HFF-Myc (cell line): ENCODE results near the gene IL17F.
"Not testable (repeated sequence)": the region's sequence is repeated elsewhere in the genome, so short reads cannot be mapped to it uniquely, and the experiment has no call there.

Experiments used
- DNase-seq: peaks from one replicate; pipeline ENCODE4 v3.0.0-alpha.2; 2011; ENCODE audit warnings: low read depth; ENCODE audit errors: extremely low read depth
- H3K4me3 ChIP-seq: replicated peaks from 2 replicates; pipeline ENCODE4 v1.5.1; 2011; ENCODE audit warnings: low read depth, mild to moderate bottlenecking, control low read depth, low read length
- TF ChIP-seq, protein P1 (sequence below): IDR thresholded peaks from 2 replicates; pipeline ENCODE4 v1.5.1; 2012; ENCODE audit warnings: mild to moderate bottlenecking, low read depth, low read length, control low read depth; ENCODE audit errors: missing control alignments

IL17F gene

DNA sequence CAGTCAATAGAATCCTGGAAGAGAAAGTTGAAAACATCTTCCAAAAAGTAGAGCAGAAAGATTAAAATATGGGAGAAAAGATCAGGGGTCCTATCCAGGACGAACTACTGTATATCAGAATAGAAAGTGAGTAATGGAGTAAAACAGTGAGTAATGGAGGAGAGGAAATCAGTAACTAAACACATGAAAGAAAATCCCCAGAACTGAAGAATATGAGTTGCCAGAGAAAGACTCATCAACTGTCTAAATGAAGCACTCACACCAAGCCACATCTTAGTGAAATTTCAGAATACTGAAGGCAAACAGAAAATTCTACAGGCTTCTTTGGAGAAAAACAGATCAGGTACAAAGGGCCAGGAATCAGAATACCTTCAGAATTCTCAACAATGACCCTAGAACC lies 43.3 kb downstream of the IL17F start:
- no peak overlapping the region for H3K4me3 ChIP-seq
- no peak for DNase-seq
- TF ChIP-seq, protein P1, sequence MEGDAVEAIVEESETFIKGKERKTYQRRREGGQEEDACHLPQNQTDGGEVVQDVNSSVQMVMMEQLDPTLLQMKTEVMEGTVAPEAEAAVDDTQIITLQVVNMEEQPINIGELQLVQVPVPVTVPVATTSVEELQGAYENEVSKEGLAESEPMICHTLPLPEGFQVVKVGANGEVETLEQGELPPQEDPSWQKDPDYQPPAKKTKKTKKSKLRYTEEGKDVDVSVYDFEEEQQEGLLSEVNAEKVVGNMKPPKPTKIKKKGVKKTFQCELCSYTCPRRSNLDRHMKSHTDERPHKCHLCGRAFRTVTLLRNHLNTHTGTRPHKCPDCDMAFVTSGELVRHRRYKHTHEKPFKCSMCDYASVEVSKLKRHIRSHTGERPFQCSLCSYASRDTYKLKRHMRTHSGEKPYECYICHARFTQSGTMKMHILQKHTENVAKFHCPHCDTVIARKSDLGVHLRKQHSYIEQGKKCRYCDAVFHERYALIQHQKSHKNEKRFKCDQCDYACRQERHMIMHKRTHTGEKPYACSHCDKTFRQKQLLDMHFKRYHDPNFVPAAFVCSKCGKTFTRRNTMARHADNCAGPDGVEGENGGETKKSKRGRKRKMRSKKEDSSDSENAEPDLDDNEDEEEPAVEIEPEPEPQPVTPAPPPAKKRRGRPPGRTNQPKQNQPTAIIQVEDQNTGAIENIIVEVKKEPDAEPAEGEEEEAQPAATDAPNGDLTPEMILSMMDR = no peak

DNA sequence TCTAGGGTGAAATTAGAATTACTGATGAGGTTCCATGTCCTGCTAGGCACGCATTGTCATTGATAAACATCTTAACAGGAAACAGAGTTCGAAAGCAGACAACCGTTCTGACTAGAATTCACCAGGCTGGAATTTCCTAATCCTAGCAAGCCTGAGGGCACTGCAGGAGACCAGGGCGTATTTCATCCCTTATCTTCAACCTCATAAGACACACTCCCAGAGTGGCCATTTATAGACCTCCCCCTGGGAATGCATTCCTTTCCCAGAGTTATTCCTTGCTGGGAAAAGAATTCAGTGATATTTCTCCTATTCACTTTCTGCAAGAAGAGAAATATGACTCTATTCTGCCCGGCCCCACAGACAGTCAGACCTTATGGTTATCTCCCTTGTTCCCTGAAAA lies 44.2 kb downstream of the IL17F start:
- H3K4me3 ChIP-seq, DNase-seq: not testable (repeated sequence)

DNA sequence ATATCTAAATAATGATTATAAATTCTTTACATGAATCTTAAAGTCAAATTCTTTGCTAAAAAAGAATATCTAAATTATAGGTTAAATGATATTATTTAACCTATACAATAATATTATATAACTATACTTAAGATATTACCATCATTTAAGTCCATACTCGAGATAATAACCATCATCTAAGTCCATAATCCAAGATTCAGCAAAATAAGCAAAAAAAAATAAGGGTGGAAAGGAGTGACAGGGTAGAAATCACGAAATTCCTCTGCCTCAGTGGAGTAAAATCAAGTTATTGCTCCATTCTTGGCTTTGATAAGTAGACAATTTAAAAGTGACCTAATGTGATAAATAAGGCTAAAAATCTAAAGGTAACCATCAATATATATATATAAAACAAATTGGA lies 48.4 kb downstream of the IL17F start:
- TF ChIP-seq, protein P1 = no peak
- H3K4me3 ChIP-seq = no peak overlapping the region
- DNase-seq = no peak

DNA sequence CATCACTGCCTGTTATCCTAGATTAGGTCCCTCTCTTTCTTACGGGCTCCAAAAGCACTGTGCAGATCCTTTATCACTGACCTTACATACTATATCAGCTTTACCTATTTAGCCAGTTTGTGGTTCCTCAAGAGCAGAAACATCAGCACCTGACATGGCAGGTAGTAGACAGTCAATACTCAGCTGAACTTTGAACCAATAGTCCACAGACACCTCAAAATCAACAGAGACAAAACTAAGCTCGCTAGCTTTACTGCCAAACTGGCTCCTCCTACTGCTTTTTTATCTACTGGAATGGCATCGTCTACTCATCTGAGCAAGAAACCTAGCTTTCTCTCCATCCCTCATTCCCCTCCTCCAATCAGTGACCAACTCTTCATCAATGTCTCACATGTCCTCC lies 52.5 kb downstream of the IL17F start:
- no peak for DNase-seq
- TF ChIP-seq, protein P1 = no peak
- no peak overlapping the region for H3K4me3 ChIP-seq

DNA sequence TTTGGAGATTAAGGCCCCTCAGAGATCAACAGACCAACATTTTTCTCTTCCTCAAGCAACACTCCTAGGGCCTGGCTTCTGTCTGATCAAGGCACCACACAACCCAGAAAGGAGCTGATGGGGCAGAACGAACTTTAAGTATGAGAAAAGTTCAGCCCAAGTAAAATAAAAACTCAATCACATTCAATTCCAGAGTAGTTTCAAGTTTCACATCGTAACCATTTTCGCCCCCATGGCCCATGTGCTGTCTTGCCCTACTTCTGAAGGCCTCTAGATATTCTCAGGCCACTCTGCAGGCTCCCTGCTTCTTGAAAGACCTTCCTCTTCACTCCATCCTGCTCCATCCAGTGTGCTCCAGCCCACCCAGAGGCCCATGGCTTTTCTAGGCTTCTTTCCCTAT lies 53.9 kb downstream of the IL17F start:
- TF ChIP-seq, protein P1 = no peak
- H3K4me3 ChIP-seq = no peak overlapping the region
- DNase-seq = no peak

DNA sequence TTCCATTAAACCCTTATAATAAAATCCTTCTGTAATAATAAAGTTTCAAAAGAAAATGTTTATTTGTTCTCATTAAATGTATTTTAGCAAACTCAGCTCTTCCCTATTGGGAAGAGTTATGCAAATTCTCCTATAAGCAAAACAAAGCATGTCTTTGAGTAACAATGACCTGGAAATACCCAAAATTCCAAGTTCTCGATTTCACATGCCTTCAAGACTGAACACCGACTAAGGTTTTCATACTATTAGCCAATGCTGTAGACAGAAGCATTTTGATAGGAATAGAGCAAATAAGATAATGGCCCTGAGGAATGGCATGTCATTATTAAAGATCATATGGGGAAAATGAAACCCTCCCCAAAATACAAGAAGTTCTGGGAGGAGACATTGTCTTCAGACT lies 54.3 kb downstream of the IL17F start:
- H3K4me3 ChIP-seq = no peak overlapping the region
- TF ChIP-seq, protein P1 = no peak
- DNase-seq = no peak

DNA sequence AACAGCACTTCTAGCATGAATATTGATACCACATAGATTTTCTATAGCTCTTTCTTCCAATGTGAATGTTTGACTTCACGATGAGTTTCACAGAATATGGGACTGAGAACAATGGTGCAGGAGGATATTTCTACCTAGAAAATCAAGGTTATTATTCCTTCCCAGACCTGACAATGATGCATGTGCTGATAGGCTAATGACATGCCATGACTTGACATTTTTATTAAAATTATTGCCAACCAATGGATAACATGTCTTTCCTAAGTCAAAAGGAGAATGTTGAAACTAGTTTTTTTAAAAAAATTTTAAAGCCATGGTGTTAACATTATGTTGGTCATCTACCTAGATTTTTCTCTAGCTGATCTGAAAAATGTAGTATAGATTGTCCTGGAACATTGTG lies 57.2 kb downstream of the IL17F start:
- TF ChIP-seq, protein P1 = no peak
- DNase-seq = no peak

More for the DNA sequence above, 57.2 kb downstream of the IL17F start:
- no peak overlapping the region for H3K4me3 ChIP-seq
